Fibroblast of pulmonary artery (primary cell): ENCODE results near the gene BLOC1S3.

ENCODE experiments used
- DNase-seq: peaks from one replicate; pipeline ENCODE4 v3.0.0-alpha.2; 2010; ENCODE audit warnings: low read depth
- H3K4me3 ChIP-seq: replicated peaks from 2 replicates; pipeline ENCODE4 v1.5.1; 2011; ENCODE audit warnings: low read depth, mild to moderate bottlenecking, control low read depth, low read length, moderate library complexity
- CTCF ChIP-seq: IDR thresholded peaks from 2 replicates; pipeline ENCODE4 v1.5.1; 2011; ENCODE audit warnings: mild to moderate bottlenecking, control low read depth, low read length, inconsistent platforms; ENCODE audit errors: missing control alignments

The BLOC1S3 gene

GRCh38 chr19:45215391-45216191, 37.0 kb downstream of the BLOC1S3 start:
- H3K4me3 ChIP-seq = no peak overlapping the region
- no peak for TF ChIP-seq CTCF
- DNase-seq = no peak

GRCh38 chr19:45216667-45217066, 38.1 kb downstream of the BLOC1S3 start:
- TF ChIP-seq CTCF = no peak
- no peak for DNase-seq
- H3K4me3 ChIP-seq = no peak overlapping the region

- TF ChIP-seq CTCF = no peak
- no peak for DNase-seq
- H3K4me3 ChIP-seq = no peak overlapping the region
Observed at GRCh38 chr19:45217193-45217956, 38.8 kb downstream of the BLOC1S3 start.

- no peak overlapping the region for H3K4me3 ChIP-seq
- TF ChIP-seq CTCF = no peak
- no peak for DNase-seq
Observed at GRCh38 chr19:45217957-45218334, 39.4 kb downstream of the BLOC1S3 start.

- no peak for DNase-seq
- TF ChIP-seq CTCF = no peak
- H3K4me3 ChIP-seq = no peak overlapping the region
Observed at GRCh38 chr19:45218426-45218825, 39.8 kb downstream of the BLOC1S3 start.

GRCh38 chr19:45218911-45219743, 40.5 kb downstream of the BLOC1S3 start:
- no peak for TF ChIP-seq CTCF
- no peak for DNase-seq
- no peak overlapping the region for H3K4me3 ChIP-seq
